Fibroblast of lung (primary cell): ENCODE measurements around the gene TCAIM.

Experiments used
- CTCF ChIP-seq, 2 donors: IDR thresholded peaks in 1 of 2; conservative IDR thresholded peaks in 1 of 2; 1 replicate in 1 of 2; 2 replicates in 1 of 2; pipeline ENCODE4 v1.5.1; 2011 to 2012; ENCODE audit warnings: low read length in 2 of 2, control low read depth in 1 of 2, inconsistent platforms in 1 of 2, low read depth in 1 of 2, mild to moderate bottlenecking in 1 of 2
- EZH2 ChIP-seq: IDR thresholded peaks from 2 replicates; pipeline ENCODE4 v1.5.1; 2012; ENCODE audit warnings: low read length, control low read depth, mild to moderate bottlenecking; ENCODE audit errors: missing control alignments

- TF ChIP-seq CTCF (conservative IDR thresholded peaks at IDR 0.05 in 1 of 2, IDR thresholded peaks at IDR 0.05 in 1 of 2; ENCODE audit: low read depth in 1 of 2, low read length in 2 of 2) (no peak), EZH2 (no peak)
These were observed 107.2 kb downstream of the TCAIM start for GRCh38 chr3:44445786-44446185.
